Kidney capillary endothelial cell (primary cell): ENCODE data around the gene C2orf69.

Source experiments
- DNase-seq: peaks from one replicate; pipeline ENCODE4 v3.0.0-alpha.2; 2018; ENCODE audit warnings: low spot score

Gene C2orf69

DNA sequence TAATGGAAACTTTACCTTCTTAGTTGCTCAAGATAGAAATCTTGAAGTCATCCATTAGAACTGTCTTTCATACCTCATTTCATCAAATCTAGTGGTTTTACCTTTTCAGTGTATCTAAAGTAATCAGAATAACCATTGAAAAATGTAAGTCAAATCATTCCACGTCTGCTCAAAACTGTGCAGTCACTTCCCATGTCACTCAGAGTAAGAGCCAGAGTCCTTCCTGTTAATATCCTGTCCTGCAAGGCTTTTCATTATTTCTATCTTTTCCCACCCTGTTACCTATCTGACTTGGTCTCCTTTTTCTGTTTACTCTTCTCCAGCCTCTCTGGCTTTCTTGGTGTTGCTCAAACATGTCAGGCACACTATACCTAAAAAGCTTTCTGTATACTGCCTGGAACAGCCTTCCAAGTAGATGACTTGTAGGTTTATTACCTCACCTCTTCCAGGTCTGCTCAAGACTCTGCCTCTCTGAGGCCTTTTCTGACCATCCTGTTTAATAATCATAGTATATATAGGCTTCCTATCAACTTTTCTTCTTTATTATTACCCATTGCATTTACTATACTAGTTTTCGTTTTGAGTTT lies 3.4 kb downstream of the C2orf69 start:
- no peak for DNase-seq

DNA sequence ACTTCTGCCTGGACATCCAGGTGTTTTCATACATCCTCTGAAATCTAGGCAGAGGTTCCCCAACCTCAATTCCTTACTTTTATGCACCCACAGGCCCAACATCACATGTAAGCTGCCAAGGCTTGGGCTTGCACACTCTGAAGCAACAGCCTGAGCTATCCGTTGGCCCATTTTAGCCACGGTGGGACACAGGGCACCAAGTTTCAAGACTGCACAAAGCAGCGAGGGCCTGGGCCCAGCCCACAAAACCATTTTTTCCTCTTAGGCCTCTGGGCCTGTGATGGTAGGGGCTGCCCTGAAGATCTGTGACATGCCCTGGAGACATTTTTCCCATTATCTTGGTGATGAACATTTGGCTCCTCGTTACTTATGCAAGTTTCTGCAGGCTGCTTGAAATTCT lies 5.9 kb downstream of the C2orf69 start:
- DNase-seq, result no peak

DNA sequence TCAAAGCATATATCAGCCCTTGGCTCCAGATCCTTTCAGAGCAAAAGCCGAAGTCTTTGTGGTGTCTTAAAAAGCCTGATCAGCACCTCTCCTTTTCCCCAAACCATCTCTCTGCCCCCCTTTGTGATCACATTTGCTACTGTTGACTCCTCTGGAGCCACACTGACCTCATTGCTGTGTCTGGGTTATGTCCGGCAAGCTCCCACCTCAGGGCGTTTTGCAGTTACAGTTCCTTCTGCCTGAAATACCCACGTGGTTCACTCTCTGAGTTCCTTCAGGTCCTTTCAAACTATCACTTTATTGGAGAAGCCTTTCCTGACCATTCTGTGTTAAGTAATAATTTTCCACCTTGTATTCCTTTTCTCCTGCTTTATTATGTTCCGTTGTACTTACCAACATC lies 11.8 kb downstream of the C2orf69 start:
- DNase-seq, result no peak

DNA sequence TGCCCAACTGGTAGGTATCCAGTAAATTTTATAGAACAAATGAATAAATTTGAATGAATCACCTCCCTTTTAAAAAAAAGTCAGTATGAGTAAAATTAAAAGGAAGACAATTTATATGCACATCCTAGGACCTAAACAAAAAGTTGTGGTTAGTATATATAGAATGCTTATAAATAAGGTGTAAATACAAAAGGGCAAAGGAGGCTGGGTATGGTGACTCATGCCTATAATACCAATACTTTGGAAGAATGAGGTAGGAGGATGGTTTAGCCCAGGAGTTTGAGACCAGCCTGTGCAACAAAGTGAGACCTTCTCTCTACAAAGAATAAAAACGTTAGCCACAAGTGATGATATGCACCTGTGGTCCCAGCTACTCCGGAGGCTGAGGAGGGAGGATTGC lies 12.8 kb downstream of the C2orf69 start:
- no peak for DNase-seq

DNA sequence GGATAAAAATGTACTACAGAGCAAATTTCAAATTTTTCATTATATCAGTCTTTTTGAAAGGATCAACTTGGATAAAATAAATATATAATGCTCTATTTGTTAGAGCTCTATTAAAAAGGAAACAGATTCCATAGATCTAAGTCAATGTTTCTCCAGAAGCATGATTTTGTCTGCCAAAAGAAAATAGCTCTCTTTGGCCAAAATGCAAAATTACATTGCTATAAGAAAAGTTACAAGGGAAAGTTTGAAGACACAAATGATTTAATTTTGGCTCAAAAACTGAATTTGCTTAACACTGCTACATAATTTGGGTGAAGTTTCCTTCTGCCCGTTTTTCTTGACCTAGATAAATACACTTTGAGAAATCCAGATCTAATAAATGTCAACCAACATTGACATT lies 15.7 kb downstream of the C2orf69 start:
- no peak for DNase-seq

DNA sequence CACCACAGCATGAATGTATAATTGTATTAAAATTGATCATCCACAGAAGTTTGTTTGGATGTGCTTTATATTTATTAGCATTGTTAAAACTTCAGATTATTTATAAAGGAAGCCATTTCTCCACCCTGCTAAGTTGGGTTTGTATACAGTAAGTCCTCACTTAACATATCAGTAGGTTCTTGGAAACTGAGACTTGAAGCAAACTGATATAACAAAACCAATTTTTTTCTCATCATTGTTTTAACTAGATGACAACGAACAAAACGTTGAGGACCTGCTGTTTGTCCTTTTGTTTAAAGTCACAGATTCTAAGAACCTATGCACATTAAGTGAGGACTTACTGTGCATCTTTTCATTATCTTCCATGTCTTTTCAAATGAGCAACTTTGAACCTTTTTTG lies 17.1 kb downstream of the C2orf69 start:
- no peak for DNase-seq

DNA sequence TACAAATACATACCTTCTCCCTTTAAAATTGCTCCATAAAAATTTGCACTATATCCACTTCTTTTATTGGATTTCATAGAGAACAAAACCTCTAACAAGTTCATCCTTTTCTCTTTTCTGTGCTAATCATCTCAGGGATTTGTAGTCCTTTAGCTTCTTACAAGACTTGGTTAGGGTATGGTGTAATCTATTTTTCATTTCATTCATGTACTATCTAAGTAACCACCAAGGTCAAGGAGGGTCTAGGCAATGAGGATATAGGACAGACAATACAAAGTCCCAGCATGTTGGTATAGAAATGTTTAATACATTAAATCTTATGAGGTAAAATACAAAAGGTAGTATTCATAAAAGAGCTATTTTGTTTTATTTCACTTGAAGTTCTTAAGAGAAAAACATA lies 17.5 kb downstream of the C2orf69 start:
- DNase-seq, result no peak

DNA sequence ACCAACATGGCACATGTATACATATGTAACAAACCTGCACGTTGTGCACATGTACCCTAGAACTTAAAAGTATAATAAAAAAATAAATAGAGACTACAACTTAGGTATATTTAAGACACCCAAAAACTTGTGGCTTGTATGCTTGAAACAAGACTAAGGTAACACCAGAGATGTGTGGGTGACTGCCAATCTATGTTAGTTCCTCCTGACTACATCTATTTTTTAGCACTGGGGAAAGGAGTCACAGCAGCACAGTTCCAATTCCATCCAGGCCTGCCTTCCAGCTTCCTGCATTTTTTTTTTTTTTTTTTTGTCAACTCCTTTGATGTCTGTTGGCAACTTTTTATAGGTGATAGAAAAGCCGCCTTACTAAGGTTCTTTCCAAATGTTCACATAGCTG lies 18.2 kb downstream of the C2orf69 start:
- no peak for DNase-seq

DNA sequence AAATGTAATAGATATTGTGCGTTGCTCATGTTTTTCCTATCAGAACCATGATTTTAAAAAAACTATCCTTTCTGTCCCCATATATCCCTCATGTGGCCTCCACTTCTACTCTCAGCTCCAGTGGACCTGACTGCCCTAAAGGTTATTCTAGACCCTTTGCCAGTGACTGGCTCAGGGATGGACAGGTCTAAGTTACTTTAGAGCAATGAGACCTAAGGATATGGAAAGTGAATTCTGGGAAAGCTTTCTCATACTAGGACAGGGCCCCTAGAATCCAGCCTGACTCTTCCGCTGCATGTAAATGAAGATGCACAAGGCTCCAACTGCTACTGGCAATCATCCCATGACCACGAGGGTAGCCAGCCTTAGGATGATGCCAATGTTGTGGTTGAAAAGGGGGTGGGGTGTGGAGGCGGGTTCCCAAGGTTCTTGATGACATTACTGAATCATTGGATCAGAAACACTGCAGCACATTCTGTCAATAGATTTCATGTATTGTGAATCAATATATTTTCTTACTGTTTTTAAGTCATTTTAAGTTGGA lies 21.3 kb downstream of the C2orf69 start:
- DNase-seq, result no peak

DNA sequence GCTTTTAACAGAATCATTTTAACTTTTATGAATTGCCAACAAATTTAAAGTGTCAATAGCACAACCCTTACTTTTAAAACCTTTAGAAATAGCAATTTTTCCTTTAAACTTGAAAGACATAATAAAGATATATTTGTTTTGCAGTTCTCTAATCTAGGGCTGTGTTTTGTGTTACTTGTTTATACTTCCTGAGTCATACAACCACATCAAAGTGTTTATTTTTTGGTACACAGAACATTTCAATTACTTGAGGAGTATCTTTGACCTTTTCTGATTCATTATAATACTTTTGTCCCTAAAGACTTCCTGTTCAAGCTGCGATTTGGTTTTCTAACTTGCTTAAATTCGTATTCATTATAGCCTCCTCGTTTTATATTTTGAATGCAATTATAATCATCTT lies 22.4 kb downstream of the C2orf69 start:
- DNase-seq, result no peak

DNA sequence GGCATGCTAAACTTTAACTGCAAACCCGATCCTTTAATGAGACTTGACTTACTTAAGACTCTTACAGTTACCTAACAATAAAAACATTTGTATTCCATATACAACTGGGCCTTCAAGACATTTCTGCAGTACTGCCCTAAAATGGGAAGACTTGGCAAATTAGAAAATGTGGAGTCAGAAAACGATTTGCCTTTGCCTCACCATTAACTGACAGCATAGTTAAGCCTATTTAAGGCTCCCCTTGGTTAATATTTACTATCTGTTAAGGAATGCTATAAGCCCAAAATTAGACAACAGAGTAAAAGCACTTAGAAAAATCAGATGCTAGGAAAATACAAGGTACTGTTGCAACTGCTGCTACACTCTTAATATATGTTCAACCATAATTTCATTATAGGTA lies 25.5 kb downstream of the C2orf69 start:
- DNase-seq, result no peak

DNA sequence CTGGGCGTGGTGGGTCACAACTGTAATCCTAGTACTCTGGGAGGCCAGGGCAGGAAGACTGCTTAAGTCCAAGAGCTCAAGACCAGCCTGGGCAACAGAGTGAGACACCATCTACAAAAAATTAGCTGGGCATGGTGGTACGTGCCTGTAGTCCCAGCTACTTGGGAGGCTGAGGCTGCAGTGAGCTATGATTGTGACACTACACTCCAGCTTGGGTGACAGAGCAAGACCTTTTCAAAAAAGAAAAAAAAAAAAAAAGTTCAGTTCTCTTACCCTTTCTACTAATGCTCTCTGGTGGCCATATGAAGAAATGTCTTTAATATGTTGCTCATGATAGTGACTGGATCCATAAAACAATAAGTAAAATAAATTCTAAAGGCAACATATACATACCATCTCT lies 29.3 kb downstream of the C2orf69 start:
- peak; percentile 22 for DNase-seq

DNA sequence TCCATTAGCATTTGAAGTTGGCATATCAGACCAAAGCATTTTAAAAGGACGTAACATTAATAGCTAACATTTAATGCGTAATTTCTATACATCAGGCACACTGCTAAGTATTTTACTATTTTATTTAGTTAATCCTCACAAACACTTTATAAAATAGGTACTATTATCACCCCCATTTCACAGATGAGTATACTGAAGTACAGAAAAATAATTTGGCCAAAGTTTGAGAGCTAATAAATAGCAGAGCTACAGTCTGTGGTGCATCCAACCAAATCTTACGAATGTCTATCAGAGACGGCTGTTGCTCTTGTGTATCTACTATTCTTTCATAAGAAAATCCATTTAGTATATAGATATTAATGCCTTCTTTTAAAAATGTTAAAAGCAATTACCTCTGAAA lies 32.3 kb downstream of the C2orf69 start:
- no peak for DNase-seq

DNA sequence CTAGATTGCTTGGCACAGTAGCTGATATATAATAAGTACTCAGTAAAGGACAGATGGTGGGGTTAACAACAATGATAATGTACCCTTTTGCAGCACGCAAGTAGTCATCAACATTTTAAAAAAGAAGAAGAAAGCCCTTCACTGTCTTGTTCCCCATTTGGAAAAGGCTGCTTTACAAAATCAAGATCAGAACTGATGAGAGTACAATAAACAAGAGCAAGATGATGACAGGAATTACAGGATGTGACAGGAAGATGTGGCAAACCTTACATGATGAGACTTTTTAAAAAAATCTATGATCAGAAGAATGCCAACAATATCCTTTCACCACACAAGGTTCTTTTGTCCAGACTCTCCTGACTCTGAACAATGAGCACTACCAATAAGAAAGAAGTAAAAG lies 35.1 kb downstream of the C2orf69 start:
- DNase-seq, result no peak

DNA sequence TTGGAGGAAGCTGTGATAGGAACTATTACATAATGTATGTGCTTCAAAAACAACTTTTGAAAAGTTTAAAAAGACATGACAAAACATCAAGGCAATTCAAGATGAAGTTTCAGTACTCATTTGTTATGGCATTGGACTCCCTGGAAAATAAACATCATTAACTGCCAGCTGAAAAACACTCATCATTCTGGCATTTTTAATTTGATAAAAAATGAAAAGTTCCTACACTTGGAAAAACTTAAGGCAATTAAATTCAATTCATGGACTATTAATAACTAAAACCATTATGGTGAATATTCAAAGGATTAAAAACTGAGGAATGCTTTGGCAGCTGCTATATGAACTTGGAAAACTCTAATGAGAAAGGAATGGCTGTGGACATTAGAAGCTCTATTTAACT lies 35.7 kb downstream of the C2orf69 start:
- DNase-seq, result no peak

DNA sequence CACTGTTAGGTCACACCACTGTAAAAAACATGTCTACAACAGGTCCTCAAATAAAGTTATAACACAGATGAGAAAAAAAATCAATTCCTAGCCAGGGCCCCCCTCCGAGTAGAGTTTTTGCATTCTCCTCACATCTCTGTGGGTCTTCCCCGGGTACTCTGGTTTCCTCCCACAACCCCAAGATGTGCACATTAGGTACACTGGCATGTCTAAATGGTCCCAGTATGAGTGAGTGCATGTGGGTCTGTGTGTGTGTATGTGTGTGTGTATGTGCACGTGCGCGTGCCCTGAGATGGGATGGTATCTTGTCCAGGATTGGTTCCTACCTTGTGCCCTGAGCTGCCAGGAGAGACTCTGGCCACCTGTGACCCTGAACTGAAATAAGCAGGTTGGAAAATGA lies 39.3 kb downstream of the C2orf69 start:
- no peak for DNase-seq

DNA sequence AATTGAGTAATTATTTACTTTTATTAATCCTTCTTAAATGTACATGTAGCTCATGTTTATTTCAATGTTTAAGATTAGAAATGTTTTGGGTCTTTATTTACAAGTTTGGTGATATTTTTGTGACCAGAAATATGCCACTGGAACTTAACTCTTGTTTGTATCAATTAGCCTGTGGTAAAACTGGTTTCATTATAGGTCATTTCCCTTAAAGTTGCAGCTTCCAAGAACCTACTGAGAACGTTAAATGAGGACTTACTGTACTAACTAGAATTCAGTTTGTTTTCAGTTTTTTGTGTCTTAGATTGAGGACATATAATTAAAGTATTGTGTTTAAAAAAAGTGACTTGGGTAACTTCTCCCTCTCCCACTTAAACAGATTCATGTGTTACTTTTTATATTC lies 39.9 kb downstream of the C2orf69 start:
- DNase-seq, result no peak

DNA sequence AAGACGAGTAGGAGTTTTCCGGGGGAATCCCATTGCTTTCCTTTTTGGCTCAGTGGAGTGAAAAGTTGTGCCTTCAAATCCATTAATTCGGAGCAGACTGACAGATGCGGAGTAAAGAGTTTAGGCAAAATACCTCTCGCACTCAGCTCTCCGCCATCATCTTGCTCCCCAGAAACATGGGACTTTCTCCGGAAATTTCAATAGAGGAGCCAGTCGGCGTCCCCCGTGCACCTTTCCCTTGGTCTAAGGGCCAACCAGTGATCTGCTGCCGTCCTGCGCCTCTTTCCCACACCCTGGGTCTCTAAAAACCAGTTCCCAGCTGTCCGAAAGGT lies 43.9 kb downstream of the C2orf69 start:
- no peak for DNase-seq

DNA sequence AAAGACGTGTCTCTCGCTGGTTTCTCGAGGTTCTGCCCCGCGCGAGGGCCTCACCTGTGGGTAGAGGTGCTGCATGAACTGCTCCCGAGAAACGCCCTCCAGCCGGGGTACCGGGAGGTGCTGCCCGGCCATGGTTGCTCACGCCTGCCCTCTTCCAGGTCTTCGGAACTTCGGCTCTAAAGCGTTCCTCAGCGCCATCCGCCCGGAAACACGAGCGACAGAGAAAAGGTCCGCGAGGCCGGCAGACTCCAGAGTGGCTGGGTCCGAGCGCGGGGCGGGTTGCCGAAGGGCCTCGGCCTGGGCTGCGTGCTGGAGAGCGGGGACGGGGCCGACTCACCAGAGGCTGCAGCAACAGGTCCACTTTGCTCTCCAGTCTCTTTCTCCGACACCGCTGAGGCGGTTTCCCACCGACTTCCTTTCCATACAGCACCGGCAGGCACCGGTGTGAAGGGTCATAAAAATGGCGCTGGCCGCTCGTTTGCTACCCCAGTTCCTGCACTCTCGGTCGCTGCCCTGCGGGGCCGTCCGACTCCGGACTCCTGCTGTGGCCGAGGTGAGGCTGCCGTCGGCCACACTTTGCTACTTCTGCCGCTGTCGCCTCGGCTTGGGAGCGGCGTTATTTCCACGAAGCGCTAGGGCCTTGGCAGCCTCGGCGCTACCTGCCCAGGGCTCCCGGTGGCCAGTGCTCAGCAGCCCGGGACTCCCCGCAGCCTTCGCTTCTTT lies 44.4 kb downstream of the C2orf69 start, which contains the start of the genes MAIP1 and TYW5:
Gene MAIP1, plus strand, starts transcription at position 244 of the 723 bp plus-strand sequence. Its CDS starts 217 bp downstream, at position 461.
Gene TYW5, minus strand, starts transcription at position 153 of the 723 bp plus-strand sequence. Its CDS starts 21 bp downstream, at position 132.
- DNase-seq, result peak; percentile 78

DNA sequence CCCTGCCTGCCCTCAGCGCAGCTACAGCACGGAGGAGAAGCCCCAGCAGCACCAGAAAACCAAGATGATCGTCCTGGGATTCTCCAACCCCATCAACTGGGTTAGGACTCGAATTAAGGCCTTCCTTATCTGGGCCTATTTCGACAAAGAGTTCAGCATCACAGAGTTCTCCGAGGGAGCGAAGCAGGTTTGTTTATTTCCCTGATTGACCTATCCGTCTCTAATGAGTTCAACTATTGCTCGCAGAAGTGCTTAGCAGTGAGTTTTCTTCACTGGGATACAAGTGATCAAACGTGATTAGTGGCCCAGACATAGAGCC lies 44.9 kb downstream of the C2orf69 start:
- no peak for DNase-seq

DNA sequence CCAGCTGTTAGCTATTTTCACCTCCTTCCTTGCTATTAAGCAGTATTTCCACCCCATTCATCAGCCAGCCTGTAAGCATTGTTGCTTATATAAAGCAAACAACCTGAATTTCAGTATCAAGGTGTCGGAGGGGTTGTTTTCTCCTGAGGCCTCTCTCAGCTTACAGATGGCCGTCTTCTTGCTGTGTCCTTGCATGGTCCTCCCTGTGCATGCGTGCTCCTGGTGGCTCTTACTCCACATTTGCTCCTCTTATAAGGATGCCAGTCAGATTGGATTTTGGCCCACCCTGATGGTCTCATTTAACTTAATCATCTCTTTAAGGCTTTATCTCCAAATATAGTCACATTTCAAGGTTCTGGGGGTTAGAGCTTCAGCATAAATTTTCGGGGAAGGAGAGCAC lies 46.9 kb downstream of the C2orf69 start:
- no peak for DNase-seq

DNA sequence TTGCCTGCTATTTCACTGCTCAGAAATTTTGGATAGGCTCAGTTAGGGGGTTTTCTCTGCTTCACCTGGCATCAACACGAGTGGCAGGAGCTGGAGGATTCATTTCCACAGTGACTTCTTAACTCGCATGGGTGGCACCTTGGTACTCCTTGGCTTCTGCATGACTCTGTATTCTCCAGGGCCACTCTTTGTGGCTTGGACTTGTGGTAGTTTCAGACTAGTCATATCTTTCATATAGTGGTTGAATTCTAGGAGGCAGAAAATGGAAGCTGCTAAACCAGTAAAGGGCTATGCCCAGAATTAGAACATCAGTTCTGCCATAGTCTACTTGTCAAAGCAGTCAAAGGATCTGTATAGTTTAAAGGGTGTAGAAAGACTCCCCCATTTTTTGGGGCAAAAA lies 51.1 kb downstream of the C2orf69 start:
- DNase-seq, result no peak

DNA sequence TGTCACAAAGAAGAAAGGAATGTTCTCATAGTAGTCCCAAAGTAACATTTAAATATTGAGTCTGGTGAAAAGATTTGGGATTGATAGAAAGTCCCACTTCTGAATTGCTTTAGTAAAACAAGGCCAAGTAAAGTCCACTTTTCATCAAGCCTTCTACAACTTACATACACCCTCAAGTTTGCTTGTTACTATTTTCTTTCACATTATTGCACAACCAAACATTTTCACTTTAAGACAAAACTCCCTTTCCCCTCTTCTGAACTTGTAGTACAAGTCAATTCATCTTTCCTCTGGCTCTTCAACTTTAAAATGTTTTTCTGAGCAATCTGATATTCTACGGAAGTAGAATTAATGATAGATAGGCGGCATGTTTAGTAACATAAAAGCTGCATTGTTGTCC lies 55.3 kb downstream of the C2orf69 start:
- DNase-seq, result no peak

DNA sequence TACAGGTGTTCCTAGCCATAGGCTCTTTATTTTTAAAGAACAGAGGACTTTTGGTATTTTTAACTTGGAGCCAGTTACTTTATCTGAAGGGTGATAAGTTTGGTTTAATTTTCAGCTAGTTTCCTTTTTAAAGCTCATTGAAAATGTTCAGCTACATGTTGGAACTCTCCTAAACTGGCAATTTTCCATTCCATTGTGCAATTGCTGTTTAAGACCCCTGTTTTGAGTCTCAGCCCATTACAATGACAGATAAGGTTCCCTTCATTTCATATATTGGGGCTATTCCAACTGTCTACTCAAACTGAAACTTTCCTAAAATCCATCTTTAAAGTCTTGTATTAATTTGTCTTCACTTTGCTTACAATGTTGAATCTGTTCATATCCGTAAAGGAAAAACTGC lies 55.9 kb downstream of the C2orf69 start:
- DNase-seq, result no peak
